ENCODE results near the gene MTHFD2L.
"Not testable (repeated sequence)": the region's sequence is repeated elsewhere in the genome, so short reads cannot be mapped to it uniquely, and the experiment has no call there.

The MTHFD2L gene

DNA sequence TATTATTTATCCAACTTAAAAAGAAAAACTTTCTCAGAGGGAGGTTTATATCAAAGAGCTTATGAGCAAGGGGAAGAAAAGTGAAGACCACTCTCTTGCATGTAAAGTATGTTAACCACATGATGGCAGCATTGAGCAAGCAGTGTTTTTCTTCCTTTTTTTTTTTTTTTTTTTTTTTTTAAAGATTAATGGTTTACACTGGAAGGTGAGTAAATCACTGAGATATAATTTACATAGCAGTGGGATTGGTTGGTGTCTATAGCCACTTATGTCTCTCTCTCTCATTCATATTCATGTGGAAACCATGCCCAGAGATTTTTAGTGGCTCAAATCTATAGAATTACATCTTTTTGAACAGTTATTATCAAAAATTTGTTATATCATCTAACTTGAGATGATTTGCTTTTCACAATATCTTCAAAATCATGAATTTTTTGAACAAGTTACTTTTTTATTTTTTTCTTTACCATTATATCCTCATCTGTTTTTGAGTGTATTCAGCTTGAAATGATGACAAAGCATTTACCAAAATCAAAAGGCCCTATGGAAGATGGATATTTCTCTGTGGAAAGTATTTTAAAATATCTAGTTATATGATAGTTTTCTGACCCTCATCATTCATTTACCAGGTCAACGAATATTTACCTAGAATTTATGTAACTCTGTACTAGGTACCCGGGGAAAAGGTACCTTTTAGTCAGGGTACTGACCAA lies 31.6 kb downstream of the MTHFD2L start:
- DNase-seq (ENCODE audit: low read depth) = no peak

GRCh38 chr4:74190332-74190731 lies 32.4 kb downstream of the MTHFD2L start:
- DNase-seq (ENCODE audit: low read depth) = no peak

GRCh38 chr4:74190919-74191397 lies 33.0 kb downstream of the MTHFD2L start:
- DNase-seq (ENCODE audit: low read depth) = no peak

DNA sequence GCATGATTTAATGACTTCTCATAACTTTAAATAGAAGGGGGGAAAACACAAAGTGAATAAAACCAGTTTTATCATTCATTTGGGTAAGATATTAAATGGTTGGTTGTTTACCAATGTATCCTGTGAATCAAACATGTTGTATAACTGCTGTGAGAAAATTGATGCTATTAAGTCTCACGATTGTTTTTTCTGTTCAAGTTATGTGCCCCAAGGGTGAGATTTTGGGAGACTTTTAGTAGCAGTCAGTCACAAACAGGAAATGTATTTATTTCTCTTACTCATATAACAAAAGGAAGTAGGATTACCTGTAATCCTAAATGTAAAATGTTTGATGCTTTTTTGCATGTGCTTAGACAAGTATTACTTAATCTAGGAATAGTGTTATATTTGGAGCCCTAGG lies 39.2 kb downstream of the MTHFD2L start:
- no peak for DNase-seq (ENCODE audit: low read depth)

GRCh38 chr4:74202062-74202586 lies 44.2 kb downstream of the MTHFD2L start:
- DNase-seq (ENCODE audit: low read depth) = no peak

DNA sequence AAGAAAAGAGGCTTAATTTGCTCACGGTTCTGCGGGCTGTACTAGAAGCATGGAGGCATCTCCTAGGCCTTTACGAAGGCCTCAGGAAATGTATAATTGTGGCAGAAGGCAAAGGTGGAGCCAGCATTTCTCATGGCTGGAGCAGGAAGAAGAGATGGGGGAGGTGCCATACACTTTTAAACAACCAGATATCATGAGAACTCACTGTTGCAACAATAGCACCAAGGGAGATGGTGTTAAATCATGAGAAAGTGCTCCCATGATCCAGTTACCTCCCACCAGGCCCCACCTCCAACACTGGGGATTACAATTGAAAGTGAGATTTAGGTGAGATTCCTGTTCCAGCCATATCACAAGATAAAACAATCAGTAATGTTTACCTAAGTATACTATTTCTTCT lies 45.5 kb downstream of the MTHFD2L start:
- no peak for DNase-seq (ENCODE audit: low read depth)

- no peak for DNase-seq (ENCODE audit: low read depth)
Measured at GRCh38 chr4:74205046-74205445, 47.1 kb downstream of the MTHFD2L start.

- DNase-seq (ENCODE audit: low read depth) = no peak
Measured at GRCh38 chr4:74205559-74205958, 47.6 kb downstream of the MTHFD2L start.

DNA sequence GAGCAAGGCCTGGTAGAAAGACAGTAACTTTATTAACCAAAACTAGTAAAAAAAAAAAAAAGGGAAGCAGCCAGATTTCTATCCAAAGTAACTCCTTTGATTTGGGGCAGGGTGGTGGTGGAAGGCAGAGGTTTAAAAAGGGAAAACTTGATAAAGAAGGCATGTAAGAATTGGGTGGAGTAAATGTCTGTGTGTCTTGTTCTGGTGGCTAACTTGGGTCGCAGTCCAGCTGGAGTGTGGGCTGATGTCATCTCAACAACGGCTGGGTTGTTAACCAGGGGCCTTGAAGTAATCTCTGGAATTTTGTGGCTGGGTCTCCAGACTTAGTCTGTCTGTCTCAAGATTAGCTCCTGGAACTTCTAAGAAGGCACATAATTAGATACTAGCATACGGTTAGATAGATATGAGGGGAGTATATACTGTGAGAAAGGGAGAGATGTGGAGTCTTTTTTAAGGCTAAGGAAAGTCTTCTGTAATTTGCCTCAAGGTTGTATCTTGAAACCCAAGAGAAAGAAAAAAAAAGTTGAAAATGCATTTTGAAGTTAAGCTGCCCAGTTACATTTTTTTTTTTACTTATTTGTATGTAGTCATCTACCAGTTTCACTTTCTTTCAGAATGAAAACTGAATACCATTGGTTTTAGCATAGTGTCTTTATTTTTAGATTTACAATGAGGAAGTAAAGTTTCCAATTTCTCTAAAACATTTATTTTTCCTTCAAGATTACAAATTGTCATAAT lies 48.3 kb downstream of the MTHFD2L start:
- no peak for DNase-seq (ENCODE audit: low read depth)

- not testable (repeated sequence) for DNase-seq (ENCODE audit: low read depth)
Measured at GRCh38 chr4:74214457-74215159, 56.7 kb downstream of the MTHFD2L start.

- not testable (repeated sequence) for DNase-seq (ENCODE audit: low read depth)
Measured at GRCh38 chr4:74215236-74215635, 57.3 kb downstream of the MTHFD2L start.

- DNase-seq (ENCODE audit: low read depth) = no peak
Measured at GRCh38 chr4:74217365-74217764, 59.4 kb downstream of the MTHFD2L start.

- no peak for DNase-seq (ENCODE audit: low read depth)
Measured at GRCh38 chr4:74218201-74218600, 60.3 kb downstream of the MTHFD2L start.

DNA sequence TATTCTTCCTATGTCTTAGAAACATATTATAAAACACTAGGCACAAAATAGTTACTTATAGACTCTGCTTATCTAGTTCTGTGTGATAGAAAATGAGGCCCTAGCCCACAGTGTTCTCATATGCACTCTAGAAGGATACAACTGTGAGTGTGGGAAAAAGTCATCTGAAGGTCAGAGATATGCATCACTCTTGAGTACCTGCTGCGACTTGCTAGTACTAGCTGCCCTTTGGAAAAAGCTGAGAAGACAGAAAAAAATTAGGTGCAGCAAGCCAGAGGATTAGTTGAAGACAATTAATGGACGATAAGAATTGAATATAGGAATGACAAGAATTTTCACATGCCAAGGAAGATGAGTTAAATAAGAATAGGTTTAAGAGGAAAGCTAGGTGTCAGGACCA lies 61.3 kb downstream of the MTHFD2L start:
- DNase-seq (ENCODE audit: low read depth) = no peak

DNA sequence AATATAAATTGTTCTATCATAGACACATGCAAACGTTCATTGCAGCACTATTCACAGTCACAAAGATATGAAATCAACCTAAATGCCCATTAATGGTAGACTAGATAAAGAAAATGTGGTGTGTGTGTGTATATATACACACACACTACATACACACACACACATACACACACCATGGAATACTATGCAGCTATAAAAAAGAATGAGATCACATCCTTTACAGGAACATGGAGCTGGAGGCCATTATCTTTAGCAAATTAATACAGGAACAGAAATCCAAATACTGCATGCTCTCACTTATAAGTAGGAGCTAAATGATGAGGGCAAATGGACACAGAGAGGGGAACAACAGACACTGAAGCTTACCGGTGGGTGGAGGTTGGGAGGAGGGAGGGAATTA lies 65.2 kb downstream of the MTHFD2L start:
- DNase-seq (ENCODE audit: low read depth) = no peak

GRCh38 chr4:74223801-74224200 lies 65.9 kb downstream of the MTHFD2L start:
- DNase-seq (ENCODE audit: low read depth) = no peak

GRCh38 chr4:74228691-74229640 lies 71.0 kb downstream of the MTHFD2L start:
- peak; percentile 40 for DNase-seq (ENCODE audit: low read depth)

GRCh38 chr4:74230902-74231499 lies 73.1 kb downstream of the MTHFD2L start:
- no peak for DNase-seq (ENCODE audit: low read depth)

DNA sequence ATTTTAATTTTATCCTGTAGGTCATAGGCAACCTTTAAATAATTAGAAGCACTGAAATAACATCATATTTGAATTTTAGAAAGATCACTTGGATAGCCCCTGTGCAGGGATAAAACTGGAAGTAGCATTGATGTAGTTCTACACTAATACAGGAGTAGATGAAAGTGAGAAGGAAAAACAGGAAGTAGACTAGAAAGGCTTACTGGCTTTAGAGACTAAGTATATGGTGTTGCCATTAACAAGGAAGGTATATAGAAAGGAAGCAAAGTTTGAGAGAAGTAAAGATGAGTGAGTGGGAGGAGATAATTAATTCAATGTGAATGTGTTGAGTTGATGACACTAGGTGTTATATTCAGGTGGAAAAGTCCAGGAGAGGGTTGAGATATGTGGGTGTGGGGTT lies 77.2 kb downstream of the MTHFD2L start:
- no peak for DNase-seq (ENCODE audit: low read depth)

- no peak for DNase-seq (ENCODE audit: low read depth)
Measured at GRCh38 chr4:74237425-74237966, 79.6 kb downstream of the MTHFD2L start.

- no peak for DNase-seq (ENCODE audit: low read depth)
Measured at GRCh38 chr4:74244049-74244448, 86.1 kb downstream of the MTHFD2L start.
